ENCODE data around the gene CCDC9B.

GRCh38 chr15:40347559-40348473 is 7.1 kb upstream of the CCDC9B start:
- TF ChIP-seq, protein P1, sequence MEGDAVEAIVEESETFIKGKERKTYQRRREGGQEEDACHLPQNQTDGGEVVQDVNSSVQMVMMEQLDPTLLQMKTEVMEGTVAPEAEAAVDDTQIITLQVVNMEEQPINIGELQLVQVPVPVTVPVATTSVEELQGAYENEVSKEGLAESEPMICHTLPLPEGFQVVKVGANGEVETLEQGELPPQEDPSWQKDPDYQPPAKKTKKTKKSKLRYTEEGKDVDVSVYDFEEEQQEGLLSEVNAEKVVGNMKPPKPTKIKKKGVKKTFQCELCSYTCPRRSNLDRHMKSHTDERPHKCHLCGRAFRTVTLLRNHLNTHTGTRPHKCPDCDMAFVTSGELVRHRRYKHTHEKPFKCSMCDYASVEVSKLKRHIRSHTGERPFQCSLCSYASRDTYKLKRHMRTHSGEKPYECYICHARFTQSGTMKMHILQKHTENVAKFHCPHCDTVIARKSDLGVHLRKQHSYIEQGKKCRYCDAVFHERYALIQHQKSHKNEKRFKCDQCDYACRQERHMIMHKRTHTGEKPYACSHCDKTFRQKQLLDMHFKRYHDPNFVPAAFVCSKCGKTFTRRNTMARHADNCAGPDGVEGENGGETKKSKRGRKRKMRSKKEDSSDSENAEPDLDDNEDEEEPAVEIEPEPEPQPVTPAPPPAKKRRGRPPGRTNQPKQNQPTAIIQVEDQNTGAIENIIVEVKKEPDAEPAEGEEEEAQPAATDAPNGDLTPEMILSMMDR (IDR thresholded peaks at IDR 0.05), result no peak
- TF ChIP-seq POLR2A (IDR thresholded peaks at IDR 0.05) (no peak), POLR2AphosphoS5 (IDR thresholded peaks at IDR 0.05) (no peak), EP300 (IDR thresholded peaks at IDR 0.05) (no peak)

Data from upper lobe of left lung (tissue), 4 donors.